ENCODE results near the gene SUGCT.

Gene SUGCT

GRCh38 chr7:40810274-40810673 is 675.5 kb downstream of the SUGCT start:
- H3K36me3 ChIP-seq (ENCODE audit: control insufficient read depth, insufficient read depth, low read length): no peaks in the 10 kb centered on the region
- H3K4me1 ChIP-seq: no peaks in the 10 kb centered on the region
- no peak overlapping the region for H3K9ac ChIP-seq
- H2AFZ ChIP-seq: no peak overlapping the region
- no peak overlapping the region for H3K4me3 ChIP-seq (ENCODE audit: low read depth, low read length)
- no peak overlapping the region for H3K4me2 ChIP-seq (ENCODE audit: low read length)
- no peaks in the 10 kb centered on the region for H3K79me2 ChIP-seq
- no peak overlapping the region for H3K27ac ChIP-seq
- H3K27me3 ChIP-seq (ENCODE audit: control insufficient read depth, insufficient read depth, low read length): no peaks in the 10 kb centered on the region
- no peak for TF ChIP-seq CTCF (IDR thresholded peaks at IDR 0.05)
- H3K9me3 ChIP-seq (ENCODE audit: control insufficient read depth, low read length): no peaks in the 10 kb centered on the region

GRCh38 chr7:40811666-40812065 is 676.9 kb downstream of the SUGCT start:
- Histone ChIP-seq H3K4me2 (ENCODE audit: low read length) (no peak overlapping the region), H3K4me1 (no peaks in the 10 kb centered on the region), H3K79me2 (no peaks in the 10 kb centered on the region), H3K4me3 (ENCODE audit: low read depth, low read length) (no peak overlapping the region), H3K9me3 (ENCODE audit: control insufficient read depth, low read length) (no peaks in the 10 kb centered on the region), H3K36me3 (ENCODE audit: control insufficient read depth, insufficient read depth, low read length) (no peaks in the 10 kb centered on the region), H3K27me3 (ENCODE audit: control insufficient read depth, insufficient read depth, low read length) (no peaks in the 10 kb centered on the region), H2AFZ (no peak overlapping the region), H3K9ac (no peak overlapping the region), H3K27ac (no peak overlapping the region)
- TF ChIP-seq CTCF (IDR thresholded peaks at IDR 0.05): no peak

- Histone ChIP-seq H3K27ac (no peak overlapping the region), H3K9me3 (ENCODE audit: control insufficient read depth, low read length) (no peaks in the 10 kb centered on the region), H2AFZ (no peak overlapping the region), H3K27me3 (ENCODE audit: control insufficient read depth, insufficient read depth, low read length) (no peaks in the 10 kb centered on the region), H3K79me2 (no peaks in the 10 kb centered on the region), H3K4me2 (ENCODE audit: low read length) (no peak overlapping the region), H3K36me3 (ENCODE audit: control insufficient read depth, insufficient read depth, low read length) (no peaks in the 10 kb centered on the region), H3K9ac (no peak overlapping the region), H3K4me1 (no peaks in the 10 kb centered on the region), H3K4me3 (ENCODE audit: low read depth, low read length) (no peak overlapping the region)
- no peak for TF ChIP-seq CTCF (IDR thresholded peaks at IDR 0.05)
Measured at GRCh38 chr7:40815022-40815421, 680.2 kb downstream of the SUGCT start.

- H3K27me3 ChIP-seq (ENCODE audit: control insufficient read depth, insufficient read depth, low read length): no peaks in the 10 kb centered on the region
- no peak overlapping the region for H3K27ac ChIP-seq
- no peak for TF ChIP-seq CTCF (IDR thresholded peaks at IDR 0.05)
- no peak overlapping the region for H3K4me2 ChIP-seq (ENCODE audit: low read length)
- no peaks in the 10 kb centered on the region for H3K79me2 ChIP-seq
- no peak overlapping the region for H3K9ac ChIP-seq
- H2AFZ ChIP-seq: no peak overlapping the region
- H3K36me3 ChIP-seq (ENCODE audit: control insufficient read depth, insufficient read depth, low read length): no peaks in the 10 kb centered on the region
- no peaks in the 10 kb centered on the region for H3K4me1 ChIP-seq
- H3K4me3 ChIP-seq (ENCODE audit: low read depth, low read length): no peak overlapping the region
- no peaks in the 10 kb centered on the region for H3K9me3 ChIP-seq (ENCODE audit: control insufficient read depth, low read length)
Measured at GRCh38 chr7:40815512-40815911, 680.7 kb downstream of the SUGCT start.

GRCh38 chr7:40822861-40823260 is 688.1 kb downstream of the SUGCT start:
- H3K4me3 ChIP-seq (ENCODE audit: low read depth, low read length): no peak overlapping the region
- H3K4me1 ChIP-seq: peaks cover 10% of the 10 kb centered on the region
- no peaks in the 10 kb centered on the region for H3K79me2 ChIP-seq
- no peak overlapping the region for H2AFZ ChIP-seq
- no peaks in the 10 kb centered on the region for H3K27me3 ChIP-seq (ENCODE audit: control insufficient read depth, insufficient read depth, low read length)
- no peak overlapping the region for H3K4me2 ChIP-seq (ENCODE audit: low read length)
- no peak for TF ChIP-seq CTCF (IDR thresholded peaks at IDR 0.05)
- no peaks in the 10 kb centered on the region for H3K9me3 ChIP-seq (ENCODE audit: control insufficient read depth, low read length)
- no peak overlapping the region for H3K9ac ChIP-seq
- no peaks in the 10 kb centered on the region for H3K36me3 ChIP-seq (ENCODE audit: control insufficient read depth, insufficient read depth, low read length)
- H3K27ac ChIP-seq: no peak overlapping the region

Data from parathyroid adenoma (tissue), 2 donors.